Epithelial cell of proximal tubule (primary cell): ENCODE measurements around the gene ACKR2. TPM values are rescaled to one million over a fixed set of nuclear protein-coding genes. Genes with fewer than 3 reads are reported as not detected.

Experiments used
- DNase-seq: peaks from one replicate; pipeline ENCODE4 v3.0.0-alpha.2; 2011; ENCODE audit warnings: low read depth
- H3K4me3 ChIP-seq: 2 replicates; pipeline ENCODE4 v1.5.1; 2011; ENCODE audit warnings: low read depth, mild to moderate bottlenecking, low read length
- total RNA-seq: library from RNA; depleted of rRNA; stranded (reverse); fragments of >200 nt; gene quantifications from 2 replicates; pipeline ENCODE4 v1.2.3, GENCODE V29; 2015
- TF ChIP-seq, protein P1 (sequence below): conservative IDR thresholded peaks from 2 replicates; pipeline ENCODE4 v1.5.1; 2012; ENCODE audit warnings: low read depth, mild to moderate bottlenecking, low read length

Gene ACKR2
- total RNA-seq, 1 donor from 2014 or later, result 2.8 TPM

- TF ChIP-seq, protein P1, sequence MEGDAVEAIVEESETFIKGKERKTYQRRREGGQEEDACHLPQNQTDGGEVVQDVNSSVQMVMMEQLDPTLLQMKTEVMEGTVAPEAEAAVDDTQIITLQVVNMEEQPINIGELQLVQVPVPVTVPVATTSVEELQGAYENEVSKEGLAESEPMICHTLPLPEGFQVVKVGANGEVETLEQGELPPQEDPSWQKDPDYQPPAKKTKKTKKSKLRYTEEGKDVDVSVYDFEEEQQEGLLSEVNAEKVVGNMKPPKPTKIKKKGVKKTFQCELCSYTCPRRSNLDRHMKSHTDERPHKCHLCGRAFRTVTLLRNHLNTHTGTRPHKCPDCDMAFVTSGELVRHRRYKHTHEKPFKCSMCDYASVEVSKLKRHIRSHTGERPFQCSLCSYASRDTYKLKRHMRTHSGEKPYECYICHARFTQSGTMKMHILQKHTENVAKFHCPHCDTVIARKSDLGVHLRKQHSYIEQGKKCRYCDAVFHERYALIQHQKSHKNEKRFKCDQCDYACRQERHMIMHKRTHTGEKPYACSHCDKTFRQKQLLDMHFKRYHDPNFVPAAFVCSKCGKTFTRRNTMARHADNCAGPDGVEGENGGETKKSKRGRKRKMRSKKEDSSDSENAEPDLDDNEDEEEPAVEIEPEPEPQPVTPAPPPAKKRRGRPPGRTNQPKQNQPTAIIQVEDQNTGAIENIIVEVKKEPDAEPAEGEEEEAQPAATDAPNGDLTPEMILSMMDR, result no peak
- no peak overlapping the region for H3K4me3 ChIP-seq
Observed at GRCh38 chr3:42871592-42872196, 62.4 kb downstream of the ACKR2 start.

GRCh38 chr3:42872718-42873117, 63.5 kb downstream of the ACKR2 start:
- no peak overlapping the region for H3K4me3 ChIP-seq
- TF ChIP-seq, protein P1, result no peak
- no peak for DNase-seq

More at GRCh38 chr3:42871592-42872196, 62.4 kb downstream of the ACKR2 start:
- no peak for DNase-seq

- TF ChIP-seq, protein P1, result no peak
- no peak for DNase-seq
- no peak overlapping the region for H3K4me3 ChIP-seq
Observed at GRCh38 chr3:42873221-42873982, 64.2 kb downstream of the ACKR2 start.

GRCh38 chr3:42874749-42875148, 65.5 kb downstream of the ACKR2 start:
- H3K4me3 ChIP-seq, result no peak overlapping the region
- DNase-seq, result no peak
- TF ChIP-seq, protein P1, result no peak

DNA sequence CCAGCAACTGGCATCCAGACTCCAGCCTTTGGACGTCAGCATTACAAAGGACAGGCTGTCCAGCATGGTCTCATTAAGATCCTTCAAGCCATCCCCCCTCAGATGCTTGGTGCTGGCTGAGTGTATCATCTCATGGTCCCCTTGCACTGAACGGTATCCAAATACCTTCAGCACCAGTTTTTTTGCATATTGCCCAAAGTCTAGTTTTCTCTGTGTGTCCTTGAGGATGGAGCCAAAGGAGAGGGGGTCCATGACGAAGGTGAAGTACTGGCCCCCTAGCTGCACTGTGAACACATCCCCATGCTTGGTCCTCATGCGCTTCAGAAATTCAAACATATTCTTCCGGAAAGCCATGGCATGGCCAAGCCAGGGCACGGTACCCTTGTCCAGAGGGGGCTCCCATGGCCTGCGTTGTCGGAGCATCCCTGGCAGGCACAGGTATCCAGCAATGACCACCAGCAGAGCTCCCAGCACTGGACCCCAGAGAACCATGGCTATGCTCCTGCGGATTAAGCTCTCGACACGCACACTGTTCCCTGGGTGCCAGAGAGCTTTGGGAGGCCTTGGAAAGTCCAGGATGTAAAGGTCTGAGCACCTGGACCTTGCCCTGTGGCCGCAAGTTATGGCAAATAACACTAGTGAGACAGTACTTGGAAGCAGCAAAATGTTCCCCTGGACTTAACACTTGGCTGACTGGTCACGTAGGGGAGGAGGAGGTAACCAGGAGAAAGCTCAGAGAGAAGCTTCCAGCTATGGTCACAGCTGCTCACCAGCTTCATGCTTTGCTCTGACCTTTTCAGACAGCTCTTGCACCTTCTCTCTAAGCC, 66.3 kb downstream of the ACKR2 start, which contains the start of gene CYP8B1:
CYP8B1 (minus strand) TSS at position 555 of the 827 bp plus-strand sequence; CDS start at position 492, 63 bp downstream.
- no peak for DNase-seq
- TF ChIP-seq, protein P1, result no peak
- H3K4me3 ChIP-seq, result no peak within 1 kb of the TSS

DNA sequence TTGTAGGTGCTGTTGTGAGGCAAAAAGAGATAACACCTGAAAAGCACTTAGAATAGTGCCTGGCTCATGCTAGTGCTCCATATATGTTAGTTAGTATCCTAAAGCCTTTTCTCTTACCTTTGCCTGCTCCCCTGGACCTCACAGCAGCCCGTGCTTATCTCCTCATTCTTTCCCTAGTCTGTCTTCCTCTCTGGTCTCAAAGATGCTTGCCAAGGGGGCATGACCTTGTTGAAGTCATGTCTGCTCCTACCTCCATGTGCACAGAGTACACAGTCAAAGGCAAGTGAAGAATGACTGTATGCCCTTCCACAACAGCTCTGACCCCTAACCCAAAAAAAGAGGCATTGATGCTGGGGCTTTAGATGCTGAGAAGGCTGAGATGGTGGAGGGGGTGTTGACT, 67.2 kb downstream of the ACKR2 start:
- H3K4me3 ChIP-seq, result no peak overlapping the region
- TF ChIP-seq, protein P1, result no peak
- DNase-seq, result no peak
